CD4-positive, alpha-beta T cell (primary cell): ENCODE results near the gene HOXB7. TPM values are rescaled to one million over a fixed set of nuclear protein-coding genes. Genes with fewer than 3 reads are reported as not detected.

Experiments
- ATAC-seq: fragments of 200-7000 bp; cut with Tn5 transposase; one replicate; pipeline ENCODE4 v1.10.0; 2022; ENCODE audit warnings: mild to moderate bottlenecking; ENCODE audit not compliant: poor library complexity
- CTCF ChIA-PET: fragments of 350-600 bp; sonication (Branson Sonifier 250); formaldehyde crosslinking; loops from one replicate; lab custom pipeline; 2021; ENCODE audit warnings: antibody characterized with exemption, inconsistent platforms; lab: Charles Lee
- POLR2A ChIA-PET: fragments of 350-600 bp; sonication (Branson Sonifier 250); formaldehyde crosslinking; loops from one replicate; lab custom pipeline; 2021; ENCODE audit warnings: antibody characterized with exemption, inconsistent platforms; lab: Charles Lee
- DNase-seq, 14 experiments: peaks; one replicate each; pipeline ENCODE4 v3.0.0-alpha.2; 2013 to 2020; ENCODE audit warnings: mixed read lengths in 2 of 14
- H3K27ac ChIP-seq, 2 donors: one replicate each; pipeline versions ENCODE4 v1.5.1 to v1.7.0; 2013; ENCODE audit warnings: low read length in 2 of 2, low read depth in 1 of 2, mild to moderate bottlenecking in 1 of 2
- H3K27me3 ChIP-seq, 2 experiments: 1 replicate in 1 of 2; 2 replicates in 1 of 2; pipeline versions ENCODE4 v1.6.1 to v1.7.0; 2013; ENCODE audit warnings: low read length in 2 of 2, control low read depth in 1 of 2, mild to moderate bottlenecking in 1 of 2, moderate library complexity in 1 of 2; ENCODE audit not compliant: insufficient read depth in 2 of 2, control insufficient read depth in 1 of 2
- H3K36me3 ChIP-seq: one replicate; pipeline ENCODE4 v1.6.1; 2013; ENCODE audit warnings: low read length, control low read depth; ENCODE audit not compliant: insufficient read depth
- H3K4me1 ChIP-seq: one replicate; pipeline ENCODE4 v1.6.1; 2013; ENCODE audit warnings: low read length, control low read depth; ENCODE audit not compliant: insufficient read depth
- H3K4me3 ChIP-seq: one replicate; pipeline ENCODE4 v1.5.1; 2013; ENCODE audit warnings: mild to moderate bottlenecking, low read length, moderate library complexity
- H3K9me3 ChIP-seq, 2 experiments: 1 replicate in 1 of 2; 2 replicates in 1 of 2; pipeline versions ENCODE4 v1.6.1 to v1.7.0; 2013; ENCODE audit warnings: low read length in 2 of 2, mild to moderate bottlenecking in 2 of 2, control low read depth in 1 of 2, moderate library complexity in 1 of 2; ENCODE audit not compliant: control insufficient read depth in 1 of 2, insufficient read depth in 1 of 2
- H3K27ac Mint-ChIP-seq: one replicate; pipeline ENCODE4 v1.8.0; 2020; ENCODE audit warnings: mixed read lengths
- H3K27me3 Mint-ChIP-seq: one replicate; pipeline ENCODE4 v1.8.0; 2021; ENCODE audit warnings: mixed read lengths
- H3K36me3 Mint-ChIP-seq: one replicate; pipeline ENCODE4 v1.8.0; 2021; ENCODE audit warnings: low read depth, mixed read lengths
- H3K4me1 Mint-ChIP-seq: one replicate; pipeline ENCODE4 v1.8.0; 2021; ENCODE audit warnings: low read depth, mixed read lengths
- H3K4me3 Mint-ChIP-seq: one replicate; pipeline ENCODE4 v1.8.0; 2020; ENCODE audit warnings: mild to moderate bottlenecking, mixed read lengths
- H3K9me3 Mint-ChIP-seq: one replicate; pipeline ENCODE4 v1.8.0; 2020; ENCODE audit warnings: mixed read lengths
- intact Hi-C, 2 experiments: fragments of 100-400 bp; cut with DNase I in 1 of 2; cut with micrococcal nuclease in 1 of 2; formaldehyde crosslinking; loops; one replicate each; pipeline versions ENCODE4 v1.15.1 to v1.9.0; 2023 to 2025; cut with DNase I, micrococcal nuclease
- total RNA-seq, 174 experiments: library from RNA in 2 of 174; stranded (reverse) in 2 of 174; gene quantifications; one replicate each; pipeline ENCODE4 v1.2.3 and lab custom pipeline; 2021 to 2026
- TF ChIP-seq, protein P1 (sequence below): fragments of 200-600 bp; IDR thresholded peaks from one replicate; pipeline ENCODE4 v1.8.0; 2022; ENCODE audit warnings: antibody characterized with exemption, mild to moderate bottlenecking

The HOXB7 gene
- total RNA-seq, 2 experiments from 2014 or later, result not detected

GRCh38 chr17:48574505-48575065, 36.2 kb downstream of the HOXB7 start:
- intact Hi-C loops, result no loop called here
- no peak for ATAC-seq
- no peak for DNase-seq
- Histone ChIP-seq H3K27me3 (peaks cover 10 to 15% of the 10 kb centered on the region in 2 experiments), H3K36me3 (no peaks in the 10 kb centered on the region), H3K4me1 (peaks cover 34% of the 10 kb centered on the region), H3K9me3 (no peaks in the 10 kb centered on the region), H3K4me3 (no peak overlapping the region), H3K27ac (no peak overlapping the region)
- Mint-ChIP-seq H3K9me3 (no peaks in the 10 kb centered on the region), H3K36me3 (no peaks in the 10 kb centered on the region), H3K4me3 (no peak overlapping the region), H3K27ac (no peak overlapping the region), H3K27me3 (peaks cover 57% of the 10 kb centered on the region), H3K4me1 (peaks cover 27% of the 10 kb centered on the region)
- CTCF ChIA-PET, result interaction anchor here (1.0 kb wide), 1 partner anchor 223 kb away, joined by 7 read pairs; no protein-coding TSS in a partner anchor
- POLR2A ChIA-PET, result no interaction called here
- TF ChIP-seq, protein P1, sequence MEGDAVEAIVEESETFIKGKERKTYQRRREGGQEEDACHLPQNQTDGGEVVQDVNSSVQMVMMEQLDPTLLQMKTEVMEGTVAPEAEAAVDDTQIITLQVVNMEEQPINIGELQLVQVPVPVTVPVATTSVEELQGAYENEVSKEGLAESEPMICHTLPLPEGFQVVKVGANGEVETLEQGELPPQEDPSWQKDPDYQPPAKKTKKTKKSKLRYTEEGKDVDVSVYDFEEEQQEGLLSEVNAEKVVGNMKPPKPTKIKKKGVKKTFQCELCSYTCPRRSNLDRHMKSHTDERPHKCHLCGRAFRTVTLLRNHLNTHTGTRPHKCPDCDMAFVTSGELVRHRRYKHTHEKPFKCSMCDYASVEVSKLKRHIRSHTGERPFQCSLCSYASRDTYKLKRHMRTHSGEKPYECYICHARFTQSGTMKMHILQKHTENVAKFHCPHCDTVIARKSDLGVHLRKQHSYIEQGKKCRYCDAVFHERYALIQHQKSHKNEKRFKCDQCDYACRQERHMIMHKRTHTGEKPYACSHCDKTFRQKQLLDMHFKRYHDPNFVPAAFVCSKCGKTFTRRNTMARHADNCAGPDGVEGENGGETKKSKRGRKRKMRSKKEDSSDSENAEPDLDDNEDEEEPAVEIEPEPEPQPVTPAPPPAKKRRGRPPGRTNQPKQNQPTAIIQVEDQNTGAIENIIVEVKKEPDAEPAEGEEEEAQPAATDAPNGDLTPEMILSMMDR, result no peak

GRCh38 chr17:48571826-48572417, 38.9 kb downstream of the HOXB7 start:
- Mint-ChIP-seq H3K27me3 (peaks cover 34% of the 10 kb centered on the region), H3K36me3 (no peaks in the 10 kb centered on the region), H3K4me1 (peaks cover 9% of the 10 kb centered on the region), H3K4me3 (no peak overlapping the region), H3K9me3 (no peaks in the 10 kb centered on the region), H3K27ac (no peak overlapping the region)
- intact Hi-C loops, result no loop called here
- Histone ChIP-seq H3K9me3 (no peaks in the 10 kb centered on the region), H3K27ac (no peak overlapping the region), H3K36me3 (no peaks in the 10 kb centered on the region), H3K4me3 (no peak overlapping the region), H3K27me3 (peaks cover 3 to 9% of the 10 kb centered on the region in 2 experiments), H3K4me1 (peaks cover 15% of the 10 kb centered on the region)
- ChIA-PET POLR2A (no interaction called here), CTCF (no interaction called here)
- no peak for ATAC-seq
- DNase-seq, result no peak
- TF ChIP-seq, protein P1, result no peak

GRCh38 chr17:48571024-48571818, 39.6 kb downstream of the HOXB7 start:
- ATAC-seq, result no peak
- Histone ChIP-seq H3K36me3 (no peaks in the 10 kb centered on the region), H3K27me3 (peaks cover 3 to 9% of the 10 kb centered on the region in 2 experiments), H3K4me3 (no peak overlapping the region), H3K27ac (no peak overlapping the region), H3K9me3 (no peaks in the 10 kb centered on the region), H3K4me1 (peaks cover 10% of the 10 kb centered on the region)
- H3K27me3 Mint-ChIP-seq, result peaks cover 31% of the 10 kb centered on the region
- intact Hi-C loops, result no loop called here
- H3K36me3 Mint-ChIP-seq, result no peaks in the 10 kb centered on the region
- no peak overlapping the region for H3K4me3 Mint-ChIP-seq
- ChIA-PET CTCF (no interaction called here), POLR2A (no interaction called here)
- TF ChIP-seq, protein P1, result no peak
- no peak for DNase-seq
- no peaks in the 10 kb centered on the region for H3K9me3 Mint-ChIP-seq
- peaks cover 5% of the 10 kb centered on the region for H3K4me1 Mint-ChIP-seq
- no peak overlapping the region for H3K27ac Mint-ChIP-seq
